K562 (cell line): ENCODE measurements around the gene BOLA3. TPM values are rescaled to one million over a fixed set of nuclear protein-coding genes. Genes with fewer than 3 reads are reported as not detected.

Experiments
- MBD2 ChIP-seq: sonication (generic); IDR thresholded peaks from 2 replicates; pipeline ENCODE4 v1.6.1; 2016; ENCODE audit warnings: low read depth, borderline replicate concordance
- MGA ChIP-seq: fragments of 450-650 bp; IDR thresholded peaks from 2 replicates; pipeline ENCODE4 v1.6.1; 2016; ENCODE audit warnings: mild to moderate bottlenecking, moderate library complexity
- ZBTB26 ChIP-seq: fragments of 450-650 bp; formaldehyde crosslinking; IDR thresholded peaks from 2 replicates; pipeline ENCODE4 v1.4.0; 2022; ENCODE audit warnings: missing genetic modification characterization
- polyA plus RNA-seq, 8 experiments: library from polyadenylated mRNA; depleted of rRNA in 4 of 8; stranded (reverse) in 5 of 8; unstranded in 3 of 8; fragments of >200 nt; fragmentation: Nextera tagmentation in 2 of 8; fragmentation: Illumina TruSeq in 1 of 8; extraction: Ambion mirVana in 2 of 8; extraction: Trizol in 1 of 8; gene quantifications; 2 replicates each; pipeline versions ENCODE4 v1.2.1 to v1.2.3, GENCODE V29; 2011 to 2014; ENCODE audit warnings: inconsistent platforms in 1 of 8, missing spikeins in 1 of 8
- total RNA-seq, 7 experiments: library from RNA; depleted of rRNA in 6 of 7; stranded (reverse); fragments of >200 nt in 6 of 7; fragmentation: Illumina TruSeq in 2 of 7; extraction: Trizol in 2 of 7; gene quantifications; 2 replicates each; pipeline versions ENCODE4 v1.2.1 to v1.2.3, GENCODE V29; 2011 to 2021; ENCODE audit warnings: low replicate concordance in 1 of 7
- TF ChIP-seq, protein P1 (sequence below): fragments of 450-650 bp; IDR thresholded peaks from 2 replicates; pipeline ENCODE4 v1.6.1; 2016; ENCODE audit warnings: low read depth

Gene BOLA3
- total and polyA plus RNA-seq, 9 of the 15 experiments (the other 6 are each of a cell fraction or from before 2014, with no cell fraction given) = 149 to 619 (median 255) TPM

GRCh38 chr2:74119912-74120825 lies 27.5 kb downstream of the BOLA3 start (continued):
- TF ChIP-seq MGA (peak; percentile 97), MBD2 (peak; percentile 60; the same call in 1 of the 2 replicates), ZBTB26 (CRISPR knock-in tag) (peak; percentile 66; the same call in 1 of the 2 replicates)
- TF ChIP-seq, protein P1, sequence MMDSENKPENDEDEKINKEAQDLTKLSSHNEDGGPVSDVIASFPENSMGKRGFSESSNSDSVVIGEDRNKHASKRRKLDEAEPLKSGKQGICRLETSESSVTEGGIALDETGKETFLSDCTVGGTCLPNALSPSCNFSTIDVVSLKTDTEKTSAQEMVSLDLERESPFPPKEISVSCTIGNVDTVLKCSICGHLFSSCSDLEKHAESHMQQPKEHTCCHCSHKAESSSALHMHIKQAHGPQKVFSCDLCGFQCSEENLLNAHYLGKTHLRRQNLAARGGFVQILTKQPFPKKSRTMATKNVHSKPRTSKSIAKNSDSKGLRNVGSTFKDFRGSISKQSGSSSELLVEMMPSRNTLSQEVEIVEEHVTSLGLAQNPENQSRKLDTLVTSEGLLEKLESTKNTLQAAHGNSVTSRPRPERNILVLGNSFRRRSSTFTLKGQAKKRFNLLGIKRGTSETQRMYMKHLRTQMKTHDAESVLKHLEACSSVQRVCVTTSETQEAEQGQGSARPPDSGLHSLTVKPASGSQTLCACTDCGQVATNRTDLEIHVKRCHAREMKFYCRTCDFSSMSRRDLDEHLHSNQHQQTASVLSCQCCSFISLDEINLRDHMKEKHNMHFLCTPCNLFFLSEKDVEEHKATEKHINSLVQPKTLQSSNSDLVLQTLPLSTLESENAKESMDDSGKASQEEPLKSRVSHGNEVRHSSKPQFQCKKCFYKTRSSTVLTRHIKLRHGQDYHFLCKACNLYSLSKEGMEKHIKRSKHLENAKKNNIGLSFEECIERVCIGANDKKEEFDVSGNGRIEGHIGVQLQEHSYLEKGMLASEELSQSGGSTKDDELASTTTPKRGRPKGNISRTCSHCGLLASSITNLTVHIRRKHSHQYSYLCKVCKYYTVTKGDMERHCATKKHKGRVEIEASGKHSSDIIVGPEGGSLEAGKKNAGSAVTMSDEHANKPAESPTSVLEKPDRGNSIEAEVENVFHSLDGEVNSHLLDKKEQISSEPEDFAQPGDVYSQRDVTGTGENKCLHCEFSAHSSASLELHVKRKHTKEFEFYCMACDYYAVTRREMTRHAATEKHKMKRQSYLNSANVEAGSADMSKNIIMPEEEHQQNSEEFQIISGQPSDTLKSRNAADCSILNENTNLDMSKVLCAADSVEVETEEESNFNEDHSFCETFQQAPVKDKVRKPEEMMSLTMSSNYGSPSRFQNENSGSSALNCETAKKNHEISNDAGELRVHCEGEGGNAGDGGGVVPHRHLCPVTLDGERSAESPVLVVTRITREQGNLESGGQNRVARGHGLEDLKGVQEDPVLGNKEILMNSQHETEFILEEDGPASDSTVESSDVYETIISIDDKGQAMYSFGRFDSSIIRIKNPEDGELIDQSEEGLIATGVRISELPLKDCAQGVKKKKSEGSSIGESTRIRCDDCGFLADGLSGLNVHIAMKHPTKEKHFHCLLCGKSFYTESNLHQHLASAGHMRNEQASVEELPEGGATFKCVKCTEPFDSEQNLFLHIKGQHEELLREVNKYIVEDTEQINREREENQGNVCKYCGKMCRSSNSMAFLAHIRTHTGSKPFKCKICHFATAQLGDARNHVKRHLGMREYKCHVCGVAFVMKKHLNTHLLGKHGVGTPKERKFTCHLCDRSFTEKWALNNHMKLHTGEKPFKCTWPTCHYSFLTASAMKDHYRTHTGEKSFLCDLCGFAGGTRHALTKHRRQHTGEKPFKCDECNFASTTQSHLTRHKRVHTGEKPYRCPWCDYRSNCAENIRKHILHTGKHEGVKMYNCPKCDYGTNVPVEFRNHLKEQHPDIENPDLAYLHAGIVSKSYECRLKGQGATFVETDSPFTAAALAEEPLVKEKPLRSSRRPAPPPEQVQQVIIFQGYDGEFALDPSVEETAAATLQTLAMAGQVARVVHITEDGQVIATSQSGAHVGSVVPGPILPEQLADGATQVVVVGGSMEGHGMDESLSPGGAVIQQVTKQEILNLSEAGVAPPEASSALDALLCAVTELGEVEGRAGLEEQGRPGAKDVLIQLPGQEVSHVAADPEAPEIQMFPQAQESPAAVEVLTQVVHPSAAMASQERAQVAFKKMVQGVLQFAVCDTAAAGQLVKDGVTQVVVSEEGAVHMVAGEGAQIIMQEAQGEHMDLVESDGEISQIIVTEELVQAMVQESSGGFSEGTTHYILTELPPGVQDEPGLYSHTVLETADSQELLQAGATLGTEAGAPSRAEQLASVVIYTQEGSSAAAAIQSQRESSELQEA = no peak
